B cell (primary cell): ENCODE data around the gene KNG1. TPM values are rescaled to one million over a fixed set of nuclear protein-coding genes. Genes with fewer than 3 reads are reported as not detected.

Experiments
- ATAC-seq: fragments of 200-7000 bp; cut with Tn5 transposase; one replicate; pipeline ENCODE4 v1.10.0; 2021; ENCODE audit warnings: low read depth, mild to moderate bottlenecking, moderate number of reproducible peaks, moderate library complexity
- CTCF ChIA-PET: fragments of 350-600 bp; sonication (Branson Sonifier 250); formaldehyde crosslinking; loops from one replicate; lab custom pipeline; 2021; ENCODE audit warnings: antibody characterized with exemption, inconsistent platforms; lab: Charles Lee
- POLR2A ChIA-PET: fragments of 350-600 bp; sonication (Branson Sonifier 250); formaldehyde crosslinking; loops from one replicate; lab custom pipeline; 2021; ENCODE audit warnings: antibody characterized with exemption; lab: Charles Lee
- DNase-seq: peaks from one replicate; pipeline ENCODE4 v3.0.0; 2013
- H2AFZ ChIP-seq: 2 replicates; pipeline ENCODE4 v1.6.1; 2012; ENCODE audit warnings: mild to moderate bottlenecking, low read depth, low read length; ENCODE audit not compliant: insufficient read depth, poor library complexity, severe bottlenecking
- H3K27ac ChIP-seq, 2 donors: 1 replicate in 1 of 2; 2 replicates in 1 of 2; pipeline ENCODE4 v1.5.1; 2012 to 2013; ENCODE audit warnings: low read length in 2 of 2, mild to moderate bottlenecking in 2 of 2, moderate library complexity in 1 of 2
- H3K27me3 ChIP-seq, 4 experiments: fragments of 200-600 bp in 1 of 4; sonication (generic) in 1 of 4; replicated peaks in 1 of 4; 1 replicate in 2 of 4; 2 replicates in 2 of 4; pipeline versions ENCODE4 v1.6.1 to v1.7.0; 2013 to 2016; ENCODE audit warnings: low read length in 3 of 4, mild to moderate bottlenecking in 2 of 4, mixed read lengths in 1 of 4, moderate library complexity in 1 of 4; ENCODE audit not compliant: insufficient read depth in 4 of 4, control insufficient read depth in 3 of 4; ENCODE audit errors: control extremely low read depth in 1 of 4
- H3K36me3 ChIP-seq, 2 experiments: replicated peaks in 1 of 2; 1 replicate in 1 of 2; 2 replicates in 1 of 2; pipeline versions ENCODE4 v1.6.1 to v1.7.1; 2013; ENCODE audit warnings: low read length in 1 of 2; ENCODE audit not compliant: insufficient read depth in 2 of 2, control insufficient read depth in 1 of 2; ENCODE audit errors: control extremely low read depth in 1 of 2, extremely low read depth in 1 of 2
- H3K4me1 ChIP-seq, 2 donors: fragments of 200-600 bp in 1 of 2; sonication (generic) in 1 of 2; 1 replicate in 1 of 2; 2 replicates in 1 of 2; pipeline versions ENCODE4 v1.5.1 to v1.6.1; 2013 to 2017; ENCODE audit warnings: low read length in 2 of 2; ENCODE audit not compliant: control insufficient read depth in 2 of 2, insufficient read depth in 2 of 2
- H3K4me2 ChIP-seq: replicated peaks from 2 replicates; pipeline ENCODE3; 2012; ENCODE audit warnings: mild to moderate bottlenecking, low read depth, low read length; ENCODE audit not compliant: poor library complexity, severe bottlenecking
- H3K4me3 ChIP-seq, 5 experiments: fragments of 200-600 bp in 1 of 5; sonication (generic) in 1 of 5; 1 replicate in 3 of 5; 2 replicates in 2 of 5; pipeline versions ENCODE4 v1.5.1 to v1.7.0; 2011 to 2016; ENCODE audit warnings: low read length in 4 of 5, mild to moderate bottlenecking in 4 of 5, low read depth in 2 of 5, control low read depth in 1 of 5, moderate library complexity in 1 of 5; ENCODE audit not compliant: insufficient read depth in 1 of 5; ENCODE audit errors: control extremely low read depth in 1 of 5, extremely low read depth in 1 of 5
- H3K79me2 ChIP-seq: fragments of 200-600 bp; sonication (generic); one replicate; pipeline ENCODE4 v1.6.0; 2016; ENCODE audit warnings: low read length; ENCODE audit not compliant: control insufficient read depth, insufficient read depth
- H3K9ac ChIP-seq: fragments of 200-600 bp; sonication (generic); 2 replicates; pipeline ENCODE4 v1.6.1; 2017; ENCODE audit warnings: mild to moderate bottlenecking, low read length, moderate library complexity
- H3K9me3 ChIP-seq, 3 donors: one replicate each; pipeline versions ENCODE4 v1.6.1 to v1.7.1; 2013; ENCODE audit warnings: low read length in 2 of 3; ENCODE audit not compliant: control insufficient read depth in 2 of 3, insufficient read depth in 1 of 3; ENCODE audit errors: control extremely low read depth in 1 of 3
- H4K20me1 ChIP-seq: 2 replicates; pipeline ENCODE4 v1.6.0; 2012; ENCODE audit warnings: mild to moderate bottlenecking, low read length; ENCODE audit not compliant: insufficient read depth, control insufficient read depth, poor library complexity, severe bottlenecking
- H3K27ac Mint-ChIP-seq: one replicate; pipeline ENCODE4 v1.8.0; 2021; ENCODE audit warnings: mixed read lengths
- H3K27me3 Mint-ChIP-seq: one replicate; pipeline ENCODE4 v1.8.0; 2021; ENCODE audit warnings: mixed read lengths
- H3K4me1 Mint-ChIP-seq: one replicate; pipeline ENCODE4 v1.8.0; 2021; ENCODE audit warnings: mixed read lengths
- H3K4me3 Mint-ChIP-seq: one replicate; pipeline ENCODE4 v1.8.0; 2021; ENCODE audit warnings: mixed read lengths
- H3K9me3 Mint-ChIP-seq: one replicate; pipeline ENCODE4 v1.8.0; 2022; ENCODE audit warnings: mixed read lengths; ENCODE audit not compliant: insufficient read depth
- CTCF ChIP-seq: fragments of 200-600 bp; IDR thresholded peaks from one replicate; pipeline ENCODE4 v1.8.0; 2022; ENCODE audit warnings: antibody characterized with exemption, mild to moderate bottlenecking
- EZH2 ChIP-seq: IDR thresholded peaks from 2 replicates; pipeline ENCODE4 v1.6.1; 2012; ENCODE audit warnings: borderline replicate concordance, low read depth, mild to moderate bottlenecking, moderate library complexity, low read length; ENCODE audit not compliant: insufficient read depth, poor library complexity, severe bottlenecking
- WGBS: methylation state at CpG from one replicate; pipeline ENCODE4 v1.1.5; 2013; ENCODE audit warnings: missing lambda C conversion rate; ENCODE audit not compliant: insufficient coverage; 5-methylcytosine and 5-hydroxymethylcytosine counted together
- intact Hi-C: fragments of 100-400 bp; cut with micrococcal nuclease; formaldehyde crosslinking; loops from one replicate; pipeline ENCODE4 v1.10.0; 2022
- polyA plus RNA-seq: library from polyadenylated mRNA; depleted of rRNA; stranded (reverse); fragments of >200 nt; gene quantifications from 2 replicates; pipeline ENCODE4 v1.2.3, GENCODE V29; 2012
- total RNA-seq, 2 donors: library from RNA; stranded (reverse); fragments of 120-200 nt in 1 of 2; gene quantifications; 1 replicate in 1 of 2; 2 replicates in 1 of 2; pipeline versions ENCODE4 v1.2.3 to v1.2.4, GENCODE V29; 2013 to 2022

Gene KNG1
- total and polyA plus RNA-seq, 2 donors (not counting 1 experiment from before 2014, with no cell fraction given): not detected

- no peaks in the 10 kb centered on the region for H3K79me2 ChIP-seq
- H3K9ac ChIP-seq: no peak overlapping the region
- no peak overlapping the region for H3K27ac ChIP-seq
- H3K27ac Mint-ChIP-seq: no peak overlapping the region
- H3K36me3 ChIP-seq: no peaks in the 10 kb centered on the region
- H3K27me3 Mint-ChIP-seq: peaks cover 18% of the 10 kb centered on the region
- peaks cover 0 to 10% (median 0%) of the 10 kb centered on the region in 4 experiments for H3K27me3 ChIP-seq
- H3K4me1 Mint-ChIP-seq: no peaks in the 10 kb centered on the region
- no peak overlapping the region for H2AFZ ChIP-seq
- intact Hi-C loops: no loop called here
- ChIA-PET POLR2A (no interaction called here), CTCF (no interaction called here)
- H3K4me2 ChIP-seq: no peak overlapping the region
- TF ChIP-seq CTCF (no peak), EZH2 (no peak)
- ATAC-seq (no peak), DNase-seq (no peak)
- no peaks in the 10 kb centered on the region for H3K9me3 ChIP-seq
- H3K9me3 Mint-ChIP-seq: no peaks in the 10 kb centered on the region
- H3K4me3 ChIP-seq: no peak overlapping the region
- H3K4me3 Mint-ChIP-seq: no peak overlapping the region
- no peaks in the 10 kb centered on the region for H3K4me1 ChIP-seq
- H4K20me1 ChIP-seq: no peaks in the 10 kb centered on the region
- WGBS: 88% methylated on average over 4 of the region's 6 CpGs
These were observed 22.7 kb upstream of the KNG1 start for GRCh38 chr3:186694288-186695032.

- Histone ChIP-seq H3K4me3 (no peak overlapping the region), H3K79me2 (no peaks in the 10 kb centered on the region), H3K27ac (no peak overlapping the region), H4K20me1 (no peaks in the 10 kb centered on the region), H3K4me2 (no peak overlapping the region), H3K9me3 (no peaks in the 10 kb centered on the region), H3K27me3 (peaks cover 0 to 10% (median 0%) of the 10 kb centered on the region in 4 experiments), H3K36me3 (no peaks in the 10 kb centered on the region), H3K9ac (no peak overlapping the region), H3K4me1 (no peaks in the 10 kb centered on the region), H2AFZ (no peak overlapping the region)
- ChIA-PET POLR2A (no interaction called here), CTCF (no interaction called here)
- peaks cover 16% of the 10 kb centered on the region for H3K27me3 Mint-ChIP-seq
- no peaks in the 10 kb centered on the region for H3K9me3 Mint-ChIP-seq
- ATAC-seq: no peak
- H3K4me3 Mint-ChIP-seq: no peak overlapping the region
- intact Hi-C loops: no loop called here
- TF ChIP-seq CTCF: no peak
- no peak for TF ChIP-seq EZH2
- DNase-seq: no peak
- WGBS: 100% methylated on average over 1 of the region's 2 CpGs
- no peak overlapping the region for H3K27ac Mint-ChIP-seq
- H3K4me1 Mint-ChIP-seq: no peaks in the 10 kb centered on the region
These were observed 20.6 kb upstream of the KNG1 start for GRCh38 chr3:186696522-186696921.
